Hematopoietic multipotent progenitor cell treated with erythropoietin and hydrocortisone succinate and interleukin-3 and kit ligand, for 4 days (in vitro differentiated cells): ENCODE measurements around the gene SEC14L6.
"Not testable (repeated sequence)": the region's sequence is repeated elsewhere in the genome, so short reads cannot be mapped to it uniquely, and the experiment has no call there.

Experiments used
- DNase-seq: peaks from one replicate; pipeline ENCODE4 v3.0.0-alpha.2; 2015

The SEC14L6 gene

GRCh38 chr22:30546616-30547015, at the start of gene SEC14L6:
SEC14L6 (minus strand) TSS chr22:30546741; CDS start chr22:30546682, 59 bp downstream.
- no peak for DNase-seq

GRCh38 chr22:30596199-30596598, 49.7 kb upstream of the SEC14L6 start:
- DNase-seq = no peak

GRCh38 chr22:30592360-30592713, 45.8 kb upstream of the SEC14L6 start:
- DNase-seq = not testable (repeated sequence)

GRCh38 chr22:30591588-30592359, 45.2 kb upstream of the SEC14L6 start, which contains the start of gene PES1:
PES1 (minus strand) TSS chr22:30591910; CDS start chr22:30591833, 77 bp downstream.
- DNase-seq = peak; percentile 99

GRCh38 chr22:30591191-30591587, 44.6 kb upstream of the SEC14L6 start:
- peak; percentile 45 for DNase-seq

- DNase-seq = no peak
These were observed 39.9 kb upstream of the SEC14L6 start for GRCh38 chr22:30586414-30586813.

GRCh38 chr22:30584441-30584840, 37.9 kb upstream of the SEC14L6 start:
- no peak for DNase-seq

GRCh38 chr22:30582788-30583545, 36.4 kb upstream of the SEC14L6 start:
- DNase-seq = no peak

- no peak for DNase-seq
These were observed 35.5 kb upstream of the SEC14L6 start for GRCh38 chr22:30582051-30582450.

GRCh38 chr22:30580896-30581295, 34.4 kb upstream of the SEC14L6 start:
- no peak for DNase-seq

GRCh38 chr22:30578481-30578880, 31.9 kb upstream of the SEC14L6 start:
- DNase-seq = no peak

- DNase-seq = no peak
These were observed 29.3 kb upstream of the SEC14L6 start for GRCh38 chr22:30575859-30576258.

- DNase-seq = no peak
These were observed 28.6 kb upstream of the SEC14L6 start for GRCh38 chr22:30574997-30575671.

GRCh38 chr22:30574095-30574981, 27.8 kb upstream of the SEC14L6 start, which contains the start of gene GAL3ST1:
GAL3ST1 (minus strand) TSS chr22:30574665; CDS start chr22:30557392, 17,273 bp downstream.
- DNase-seq = no peak

GRCh38 chr22:30573594-30574094, 27.1 kb upstream of the SEC14L6 start:
- DNase-seq = no peak

GRCh38 chr22:30572840-30573593, 26.5 kb upstream of the SEC14L6 start:
- DNase-seq = no peak

- no peak for DNase-seq
These were observed 25.7 kb upstream of the SEC14L6 start for GRCh38 chr22:30572210-30572609.

GRCh38 chr22:30569674-30570202, 23.2 kb upstream of the SEC14L6 start:
- no peak for DNase-seq

- DNase-seq = no peak
These were observed 21.7 kb upstream of the SEC14L6 start for GRCh38 chr22:30568137-30568805.

GRCh38 chr22:30567277-30567676, 20.7 kb upstream of the SEC14L6 start:
- DNase-seq = not testable (repeated sequence)

- DNase-seq = no peak
These were observed 19.6 kb upstream of the SEC14L6 start for GRCh38 chr22:30566125-30566524.
